Activated gamma-delta T cell (primary cell): Measurements from ENCODE around the gene TNRC18.

Experiments used
- DNase-seq: peaks from one replicate; lab custom pipeline; 2025; lab: John Stamatoyannopoulos, UW

TNRC18 gene

DNA sequence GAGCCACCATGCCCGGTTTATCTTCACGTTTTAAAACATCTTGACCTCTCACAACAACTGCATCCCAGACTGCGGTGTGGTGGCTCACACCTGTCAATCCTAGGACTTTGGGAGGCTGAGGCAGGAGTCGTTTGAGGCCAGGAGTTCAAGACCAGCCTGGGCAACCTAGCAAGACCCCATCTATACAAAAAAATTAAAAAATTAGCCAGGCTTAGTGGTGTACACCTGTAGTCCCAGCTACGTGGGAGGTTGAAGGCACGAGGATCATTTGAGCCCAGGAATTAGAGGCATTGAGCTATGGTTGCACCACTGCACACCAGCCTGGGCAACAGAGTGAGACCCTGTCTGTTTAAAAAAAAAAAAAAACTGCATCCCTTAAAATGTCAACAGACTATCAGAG lies 20.2 kb downstream of the TNRC18 start:
- DNase-seq: no peak

DNA sequence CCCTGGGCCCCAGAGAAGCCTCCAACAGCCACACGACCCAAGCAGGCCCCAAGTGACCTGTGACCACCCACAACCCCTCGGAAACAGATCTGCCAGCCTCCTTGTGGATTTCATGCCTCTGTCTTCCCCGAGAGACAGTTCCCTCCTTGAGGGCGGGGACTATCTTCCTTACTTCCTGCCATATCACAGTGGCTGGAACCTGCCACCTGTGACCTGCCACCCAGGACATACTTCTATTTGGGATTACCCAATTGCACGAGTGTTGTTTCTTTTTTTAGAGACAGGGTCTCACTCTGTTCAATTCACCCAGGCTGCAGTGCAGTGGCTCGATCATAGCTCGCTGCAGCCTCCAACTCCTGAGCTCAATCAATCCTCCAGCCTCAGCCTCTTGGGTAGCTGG lies 25.9 kb downstream of the TNRC18 start:
- no peak for DNase-seq

DNA sequence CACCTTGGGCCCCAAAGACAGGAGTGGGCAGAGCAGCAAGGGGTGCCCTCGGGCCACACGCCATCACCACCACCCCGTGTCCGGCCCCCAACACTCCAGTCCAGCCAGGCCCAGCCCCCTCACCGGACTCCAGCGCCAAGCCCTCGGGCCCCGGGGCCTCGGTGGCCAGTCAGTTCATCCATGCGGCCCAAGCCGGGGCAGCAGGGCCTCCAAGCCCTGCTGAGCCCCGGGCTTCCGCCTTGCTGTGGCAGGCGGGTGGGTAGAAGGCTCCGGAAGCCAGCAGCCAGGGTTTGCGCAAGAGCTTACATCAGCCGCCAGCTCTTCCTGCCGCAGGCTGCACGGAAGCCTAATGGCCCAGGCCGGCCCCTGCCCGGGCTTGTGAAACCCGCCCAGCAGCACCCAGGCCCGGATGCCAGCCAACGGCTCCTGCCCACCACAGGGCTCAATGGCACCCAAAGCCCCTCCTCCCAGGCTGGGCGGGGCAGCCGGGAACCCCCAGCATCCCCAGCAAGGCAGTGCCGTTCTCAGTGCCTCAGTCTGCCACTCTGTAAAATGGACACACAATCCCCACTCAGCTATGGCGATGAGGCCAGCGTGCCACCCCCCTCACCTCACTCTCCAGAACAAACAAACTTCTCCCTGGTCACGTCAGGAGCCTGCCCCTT lies 26.5 kb downstream of the TNRC18 start:
- DNase-seq: peak; percentile 91

DNA sequence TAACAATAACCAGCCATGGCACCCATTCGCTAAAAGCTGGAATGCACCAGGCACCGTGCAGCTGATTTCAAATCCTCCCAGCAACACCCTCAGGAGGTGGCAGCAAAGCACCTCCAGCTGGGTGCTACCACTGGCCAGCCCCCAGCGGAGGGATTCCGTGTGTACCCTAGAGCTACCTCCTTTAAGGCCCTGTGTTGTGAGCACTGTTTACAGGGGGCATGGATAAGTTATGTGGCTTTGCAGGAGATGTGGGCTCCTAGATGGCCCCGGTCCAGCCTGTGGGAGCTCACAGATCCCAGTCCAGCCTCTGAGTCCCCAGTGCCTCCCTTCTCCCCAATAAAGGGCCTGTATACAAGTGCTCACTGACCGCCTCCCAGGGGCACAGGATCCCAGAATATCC lies 27.1 kb downstream of the TNRC18 start:
- no peak for DNase-seq

DNA sequence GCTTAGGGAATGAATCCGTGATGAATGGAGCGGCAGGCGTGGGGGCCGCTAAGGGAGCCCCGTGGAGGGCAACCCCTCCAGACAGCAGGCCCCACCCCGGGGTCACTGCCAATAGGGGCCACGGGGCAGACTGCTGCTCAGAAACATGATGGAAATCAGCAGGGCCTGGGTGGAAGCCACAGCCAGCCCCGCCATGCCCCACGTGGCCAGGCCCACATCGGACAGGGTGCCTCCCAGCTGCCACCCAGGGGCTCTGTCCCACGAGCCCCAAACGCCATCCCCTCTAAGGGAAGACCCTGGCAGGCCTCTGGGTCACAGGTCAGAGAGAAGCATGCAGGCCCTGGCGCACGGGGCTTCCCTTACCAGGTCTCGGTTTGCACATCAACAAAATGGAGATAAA lies 28.4 kb downstream of the TNRC18 start:
- no peak for DNase-seq

DNA sequence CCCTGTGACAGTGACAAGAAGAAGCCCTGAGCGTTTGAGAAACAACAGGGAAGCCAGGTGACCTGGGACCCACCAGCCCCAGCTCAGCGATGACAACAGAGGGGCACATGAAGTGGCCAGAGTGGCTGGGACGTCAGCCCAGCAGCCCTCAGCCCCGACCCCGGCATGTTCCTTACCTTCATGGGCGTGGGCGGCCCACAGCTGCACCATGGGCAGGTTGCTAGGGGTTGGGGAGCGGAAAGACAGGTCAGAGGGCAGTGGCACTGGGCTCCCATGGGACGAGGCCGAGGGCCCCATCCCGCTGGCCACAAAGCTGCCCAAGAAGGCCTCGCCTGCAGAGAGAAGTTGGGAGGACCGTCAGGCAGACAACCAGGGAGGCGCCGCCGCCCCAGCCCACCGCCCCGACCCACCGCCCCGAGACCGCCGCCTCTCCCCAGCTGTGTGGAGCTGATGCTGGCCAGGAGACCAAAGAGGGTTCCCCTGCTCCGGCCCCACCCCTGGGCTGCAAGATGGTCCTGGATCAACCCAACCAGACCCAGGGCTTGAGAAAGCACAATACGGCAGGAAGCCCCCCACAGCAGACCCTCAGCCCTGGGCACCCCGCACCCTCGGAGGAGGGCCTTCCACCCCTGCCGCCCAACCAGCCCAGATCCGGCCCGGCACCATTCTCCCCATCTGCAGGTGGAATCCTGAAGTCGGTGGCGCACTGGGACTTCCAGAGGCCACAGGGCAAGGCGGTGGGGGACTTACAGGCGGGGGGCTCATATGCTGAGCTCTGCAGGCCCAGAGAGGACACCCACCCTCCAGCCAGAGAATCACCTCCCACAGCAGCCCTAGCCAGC lies 29.1 kb downstream of the TNRC18 start:
- DNase-seq: no peak

DNA sequence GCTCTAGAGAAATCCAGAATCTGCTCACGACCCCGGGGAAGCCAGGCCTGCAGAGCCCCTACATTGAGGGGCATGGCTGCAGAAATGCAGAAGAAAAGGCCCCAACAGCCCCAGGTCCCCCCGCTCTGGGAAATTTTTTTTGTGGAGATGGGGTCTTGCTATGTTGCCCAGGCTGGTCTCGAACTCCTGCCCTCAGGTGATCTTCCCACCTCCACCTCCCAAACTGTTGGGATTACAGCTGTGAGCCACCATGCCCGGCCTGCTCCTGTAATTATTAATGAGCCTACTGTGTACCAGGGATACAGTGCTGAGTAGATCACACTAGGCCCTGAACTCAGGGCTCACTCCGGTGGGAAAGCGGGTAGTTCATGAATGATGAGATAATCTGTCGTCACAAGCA lies 29.9 kb downstream of the TNRC18 start:
- DNase-seq: no peak

DNA sequence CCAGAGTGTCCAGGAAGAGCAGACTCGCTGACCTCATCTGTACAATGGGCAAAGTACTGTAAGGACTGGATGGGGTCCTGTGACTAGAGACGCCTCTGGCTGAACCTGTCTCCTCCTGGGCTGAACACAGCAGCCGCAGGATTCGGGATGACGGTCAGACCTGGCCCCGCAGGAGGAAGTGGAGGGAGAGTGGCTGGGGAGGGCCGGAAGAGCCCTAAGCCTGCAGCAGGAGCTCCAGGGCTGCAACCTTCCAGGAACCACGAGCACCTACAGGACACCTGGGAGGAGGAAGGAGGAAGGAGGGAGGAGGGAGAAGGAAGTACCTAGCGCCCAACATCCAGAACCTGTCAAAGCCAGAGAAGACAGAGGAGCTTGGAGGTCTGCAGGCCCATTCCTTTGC lies 30.3 kb downstream of the TNRC18 start:
- DNase-seq: no peak

DNA sequence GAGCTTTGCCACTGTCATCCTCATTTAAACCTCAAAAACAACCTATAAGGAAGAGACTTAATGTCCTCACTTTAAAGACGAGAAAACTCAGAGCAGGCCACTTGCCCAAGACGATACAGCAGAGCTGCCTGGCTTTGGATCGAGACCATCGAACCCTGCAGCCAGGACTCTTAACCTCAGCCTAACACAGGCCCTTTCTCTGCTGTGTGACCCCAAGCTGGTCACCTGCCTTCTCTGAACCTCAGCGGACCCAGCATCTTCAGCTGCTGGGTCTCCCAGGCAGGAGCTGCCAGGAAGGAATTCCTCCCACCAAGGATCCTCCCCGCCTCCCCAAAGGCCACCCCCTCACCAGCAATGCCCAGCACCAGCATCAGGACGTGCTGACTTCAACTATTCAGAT lies 32.7 kb downstream of the TNRC18 start:
- no peak for DNase-seq

DNA sequence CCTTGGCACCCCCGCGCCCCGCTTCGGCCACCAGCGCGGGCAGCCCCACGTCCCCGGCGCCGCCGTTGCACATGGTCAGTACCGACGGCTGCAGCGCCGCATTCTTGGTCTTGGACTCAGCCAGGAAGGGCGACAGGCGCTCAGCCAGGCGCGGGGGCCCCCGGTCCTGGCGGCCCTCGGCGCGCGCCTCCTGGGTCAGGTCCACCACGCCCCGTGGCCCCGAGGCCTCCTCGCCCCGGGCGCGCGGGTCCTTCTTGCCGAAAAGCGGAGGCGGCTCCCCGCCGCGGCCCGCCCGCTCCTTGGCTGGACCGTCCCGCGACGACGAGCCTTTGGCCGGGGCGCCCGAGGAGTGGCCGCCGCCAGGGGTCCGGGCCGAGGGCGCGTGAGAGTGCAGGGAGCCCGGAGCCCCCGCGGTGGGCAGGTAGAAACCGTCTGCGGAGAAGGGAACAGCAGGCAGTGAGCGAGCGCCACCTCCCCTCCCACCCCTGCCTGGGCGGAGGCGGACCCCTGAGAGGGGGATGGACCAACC lies 34.7 kb downstream of the TNRC18 start:
- DNase-seq: no peak

DNA sequence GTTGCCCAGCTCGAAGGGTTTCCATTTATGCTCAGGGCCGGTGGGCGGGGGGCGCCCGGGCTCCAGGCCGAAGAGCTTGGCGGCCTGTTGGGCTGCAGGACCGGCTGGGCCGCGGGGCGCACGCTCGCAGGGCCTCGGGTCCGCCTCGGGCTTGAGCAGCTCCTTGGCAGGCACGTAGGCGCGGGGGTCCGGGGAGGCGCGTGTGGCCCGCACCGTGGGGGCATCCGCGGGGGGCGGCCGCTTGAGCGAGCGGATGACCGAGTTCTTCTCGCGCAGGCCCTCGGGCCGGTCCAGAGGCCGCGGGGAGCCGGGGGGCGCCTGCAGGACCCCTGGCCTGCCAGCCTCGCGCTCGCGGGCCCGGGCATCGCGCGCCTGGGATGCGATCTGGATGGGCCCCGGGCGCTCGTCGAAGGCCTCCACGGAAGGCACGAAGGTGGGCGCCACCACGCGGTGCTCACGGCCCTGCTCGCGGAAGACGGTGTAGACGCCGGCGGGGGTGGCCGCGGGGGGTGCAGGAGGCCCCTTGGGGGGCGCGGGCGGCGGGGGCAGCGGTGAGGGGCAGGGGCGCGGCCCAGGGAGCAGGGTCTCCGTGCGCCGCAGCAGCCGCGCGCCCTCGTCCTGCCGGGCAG lies 35.2 kb downstream of the TNRC18 start:
- DNase-seq: no peak

DNA sequence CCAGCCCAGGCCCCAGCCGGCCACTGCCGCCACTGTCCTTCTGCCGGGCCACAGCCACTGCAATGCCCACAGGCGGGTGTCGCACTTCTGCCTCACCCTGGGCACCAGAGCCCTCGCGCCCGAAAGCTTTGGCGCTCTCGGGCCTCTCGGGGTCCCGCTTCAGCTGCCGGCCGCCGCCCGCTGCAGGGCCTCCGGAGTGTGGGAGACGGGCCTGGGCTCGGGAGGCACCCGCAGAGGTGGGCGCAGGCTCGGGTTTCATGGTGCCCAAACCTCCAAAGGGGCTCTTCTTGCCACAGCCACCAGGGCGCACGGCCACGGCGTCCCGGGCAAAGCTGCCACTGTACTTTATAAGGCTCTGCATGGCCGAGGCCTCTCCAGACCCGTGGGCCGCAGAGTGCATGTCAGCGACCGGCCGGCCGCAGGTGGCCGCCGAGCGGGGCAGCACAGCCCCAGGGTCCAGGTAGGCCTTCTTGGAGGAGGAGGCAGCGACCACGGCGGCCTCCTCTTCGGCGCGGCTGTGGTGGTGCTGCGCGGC lies 35.9 kb downstream of the TNRC18 start:
- DNase-seq: no peak

DNA sequence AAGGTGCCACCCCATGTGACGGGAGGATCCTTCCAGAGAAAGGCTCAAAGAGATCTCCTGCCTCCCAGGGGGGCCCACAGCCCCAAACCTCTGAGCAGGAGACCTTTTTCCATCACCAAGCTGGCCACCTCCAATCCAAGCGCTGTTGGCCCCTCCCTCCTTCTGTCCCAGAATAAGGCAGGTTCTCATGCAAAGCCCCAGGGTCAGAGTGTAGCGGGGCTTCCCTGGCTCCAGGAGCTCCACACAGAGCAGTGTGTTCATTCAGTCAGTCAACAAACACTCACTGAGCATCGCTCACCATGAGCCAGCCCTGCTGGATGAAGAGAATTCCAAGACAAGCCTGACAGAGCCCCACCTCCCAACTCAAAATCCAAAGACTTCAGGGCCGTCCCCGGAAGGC lies 39.0 kb downstream of the TNRC18 start:
- no peak for DNase-seq

DNA sequence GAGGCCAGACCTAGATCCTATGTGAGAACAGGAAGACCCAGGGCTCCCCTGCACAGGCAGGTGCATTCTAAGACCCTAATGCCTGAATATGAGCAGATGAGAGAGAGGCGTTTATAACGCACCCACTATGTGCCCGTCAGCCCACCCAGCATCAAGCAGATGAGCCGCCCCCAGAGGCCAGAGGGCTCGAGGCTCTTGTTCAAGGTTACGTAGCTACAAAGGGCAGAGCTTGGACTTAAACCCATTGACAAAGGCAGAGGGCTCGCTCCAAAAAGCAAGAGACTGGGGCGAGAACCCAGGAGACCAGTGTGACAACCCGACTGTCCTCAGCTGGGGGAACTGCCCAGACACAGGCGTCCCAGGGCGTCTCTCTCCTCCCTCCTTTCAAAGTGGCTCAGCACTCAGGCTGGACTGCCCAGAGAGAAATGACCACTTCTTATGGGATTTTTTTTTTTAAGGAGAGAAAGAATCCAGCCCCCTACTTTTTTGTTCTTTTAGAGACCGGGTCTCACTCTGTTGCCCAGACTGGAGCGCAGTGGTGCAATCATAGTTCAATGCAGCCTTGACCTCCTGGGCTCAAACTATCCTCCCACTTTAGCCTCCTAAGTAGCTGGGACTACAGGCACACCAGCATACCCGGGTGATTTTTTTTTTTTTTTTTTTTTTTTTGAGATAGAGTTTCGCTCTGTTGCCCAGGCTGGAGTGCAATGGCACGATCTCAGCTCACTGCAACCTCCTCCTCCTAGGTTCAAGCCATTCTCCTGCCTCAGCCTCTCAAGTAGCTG lies 40.1 kb downstream of the TNRC18 start:
- DNase-seq: no peak

DNA sequence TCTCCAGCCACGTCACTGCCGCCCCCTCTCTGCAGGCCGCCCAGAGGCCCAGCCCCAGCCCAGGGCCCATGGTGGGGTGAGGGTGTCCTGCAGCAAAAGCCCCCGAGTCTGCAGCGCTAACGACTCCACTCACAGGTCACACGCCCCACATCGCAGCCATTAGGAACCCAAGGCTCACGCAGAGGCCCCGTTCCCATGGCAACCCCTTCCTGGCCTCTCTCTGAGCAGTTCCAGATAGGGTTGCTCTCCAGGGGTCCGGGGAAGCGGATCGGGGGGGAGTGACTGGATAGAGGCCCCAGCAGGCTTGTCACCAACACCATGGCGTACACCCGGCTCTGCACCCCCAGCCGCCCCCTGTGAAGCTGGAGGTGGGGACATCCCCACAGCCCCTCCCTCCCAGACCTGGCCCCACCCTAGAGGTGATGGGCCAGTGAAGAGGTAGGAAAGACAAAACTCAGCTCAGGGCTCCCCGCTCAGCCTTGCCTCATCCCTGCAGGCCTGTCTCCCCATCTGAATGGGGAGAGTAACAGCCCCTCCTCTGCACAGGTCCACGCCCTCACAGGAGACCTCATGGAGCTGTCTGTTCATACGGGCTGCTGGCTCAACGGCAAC lies 41.2 kb downstream of the TNRC18 start:
- no peak for DNase-seq

DNA sequence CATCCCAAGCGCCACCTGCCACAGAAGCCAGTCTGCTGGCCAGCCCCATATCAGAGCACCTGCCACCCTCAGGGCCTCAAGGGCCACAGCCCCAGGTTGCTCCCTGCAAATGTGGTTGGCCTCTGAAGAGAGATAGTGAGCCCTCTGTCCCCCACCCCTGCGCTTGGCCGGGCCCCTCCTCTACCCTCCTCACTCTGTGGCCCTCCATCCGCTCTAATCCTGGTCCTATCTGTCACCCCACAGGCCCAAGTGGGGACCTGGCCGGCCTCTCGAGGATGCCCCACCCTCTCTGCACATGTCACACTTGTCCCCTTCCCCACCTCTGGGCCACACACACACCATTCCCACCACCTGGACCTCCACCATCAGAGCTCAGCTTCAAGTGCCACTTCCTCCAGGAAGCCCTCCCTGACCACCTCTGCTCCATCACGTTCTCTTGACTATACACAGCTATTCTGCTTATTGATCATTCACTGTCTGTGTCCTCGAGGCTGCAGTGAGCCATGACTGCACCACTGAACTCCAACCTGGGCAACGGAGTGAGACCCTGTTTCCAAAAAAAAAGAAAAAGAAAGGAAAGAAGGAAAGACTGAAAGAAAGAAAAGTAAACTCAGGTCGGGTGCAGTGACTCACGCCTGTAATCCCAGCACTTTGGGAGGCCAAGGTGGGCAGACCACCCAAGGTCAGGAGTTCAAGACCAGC lies 42.4 kb downstream of the TNRC18 start:
- DNase-seq: no peak

DNA sequence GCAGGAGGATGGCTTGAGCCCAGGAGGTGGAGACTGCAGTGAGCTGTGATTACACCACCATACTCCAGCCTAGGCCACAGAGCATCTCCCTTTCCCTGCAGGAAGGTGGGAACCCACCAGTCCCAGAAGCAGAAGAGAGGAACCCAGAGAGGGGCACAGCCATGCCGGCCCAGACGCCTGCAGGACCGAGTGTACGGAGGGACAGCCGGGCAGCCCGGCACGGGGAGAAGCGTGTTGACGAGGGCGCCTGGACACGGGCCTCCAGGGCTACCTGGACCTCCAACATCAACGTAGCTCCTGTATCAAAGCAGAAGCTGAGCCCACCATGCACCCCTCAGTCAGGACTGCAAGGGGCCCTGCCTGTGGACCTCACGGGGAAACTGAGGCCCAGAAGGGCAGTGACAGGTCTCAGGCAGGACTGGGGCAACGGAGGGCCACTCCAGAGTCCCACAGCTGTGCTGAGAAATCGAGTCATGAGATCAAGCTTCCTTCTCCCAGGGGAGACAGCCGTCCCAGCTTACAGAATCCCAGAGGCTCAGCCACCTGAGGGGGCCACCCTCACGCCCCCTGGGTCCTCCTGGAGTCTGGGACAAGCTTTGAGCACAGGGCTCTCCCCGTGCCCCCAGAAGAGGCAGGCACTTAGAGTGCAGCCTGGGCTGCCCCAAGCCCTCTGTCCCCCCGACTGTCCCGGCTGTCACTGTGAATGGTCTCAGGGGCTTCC lies 43.1 kb downstream of the TNRC18 start:
- DNase-seq: no peak

DNA sequence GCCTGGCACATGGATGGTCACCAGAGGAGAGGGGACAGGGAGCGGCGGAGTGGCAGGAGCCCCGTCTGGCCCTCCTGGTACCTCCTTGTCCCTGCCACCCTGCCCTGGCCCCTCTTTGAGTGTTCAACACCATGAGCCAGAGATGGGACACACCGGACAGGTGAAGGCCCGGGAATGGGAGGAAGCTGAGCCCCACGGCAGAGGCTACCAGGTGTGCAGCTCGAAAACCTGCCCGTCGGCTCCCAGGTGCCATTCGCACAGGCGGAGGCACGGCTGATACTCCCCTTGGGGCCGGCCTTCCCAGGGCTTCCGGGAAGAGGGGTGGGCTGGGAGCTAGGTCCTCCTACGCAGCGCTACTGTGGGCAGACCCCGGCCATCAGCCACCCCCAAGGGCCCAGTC lies 44.1 kb downstream of the TNRC18 start:
- no peak for DNase-seq

DNA sequence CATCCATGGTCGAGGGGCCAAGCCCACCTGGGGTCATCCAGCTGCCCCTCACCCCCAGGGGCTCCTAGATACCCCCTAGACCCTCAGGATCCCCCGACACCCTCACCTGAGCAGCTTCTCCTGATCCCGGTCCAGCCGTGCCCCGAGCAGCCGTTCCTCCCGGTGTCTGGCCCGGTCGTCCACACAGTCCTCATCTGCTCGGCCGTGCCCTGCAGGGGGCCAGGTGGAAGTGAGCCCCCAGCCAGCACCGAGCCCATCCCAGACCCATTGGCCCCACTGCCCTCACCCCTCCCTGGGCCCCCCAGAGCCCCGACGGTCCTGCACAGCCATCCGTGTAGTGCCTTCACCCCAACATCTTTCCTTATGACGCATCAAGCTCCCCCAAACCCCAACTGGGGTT lies 45.8 kb downstream of the TNRC18 start:
- DNase-seq: no peak

DNA sequence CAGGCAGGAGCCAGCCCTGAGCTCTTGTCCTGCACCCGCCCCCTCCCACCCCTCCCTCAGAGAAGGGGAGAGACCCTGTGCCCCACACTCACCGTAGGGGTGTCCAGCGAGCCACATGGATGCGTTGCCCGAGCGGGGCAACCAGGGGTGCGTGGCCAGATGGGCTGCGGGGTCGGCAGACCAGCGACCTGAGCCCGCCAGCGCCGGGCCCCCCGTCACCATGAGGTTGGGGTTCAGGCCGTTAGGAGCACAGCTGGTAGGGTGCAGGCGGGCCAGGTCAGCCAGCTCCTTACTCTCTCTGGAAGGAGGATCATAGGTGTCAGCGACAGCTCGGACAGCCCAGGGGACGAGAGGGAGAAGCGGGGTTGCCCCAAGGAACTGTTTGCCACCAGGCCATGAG lies 46.4 kb downstream of the TNRC18 start:
- no peak for DNase-seq
